GM23338 (cell line): ENCODE results near the gene NCR3LG1. TPM values are rescaled to one million over a fixed set of nuclear protein-coding genes. Genes with fewer than 3 reads are reported as not detected.
A peak's percentile ranks its signal among the peaks of the same experiment; 100 is the strongest.

Experiments
- ATAC-seq: fragments of 200-7000 bp; cut with Tn5 transposase; 3 replicates; pipeline ENCODE4 v1.9.1; 2020
- DNase-seq: peaks from one replicate; pipeline ENCODE4 v3.0.0-alpha.2; 2015; ENCODE audit warnings: low spot score
- H2AFZ ChIP-seq: fragments of 200-600 bp; sonication (generic); 2 replicates; pipeline ENCODE4 v1.8.0; 2016; ENCODE audit warnings: antibody characterized with exemption, mild to moderate bottlenecking, moderate library complexity
- H3F3A ChIP-seq: fragments of 200-600 bp; sonication (generic); replicated peaks from 2 replicates; pipeline ENCODE4 v1.8.0; 2017; ENCODE audit warnings: antibody characterized with exemption, mixed run types, low read depth
- H3K27ac ChIP-seq: fragments of 200-600 bp; sonication (generic); 2 replicates; pipeline ENCODE4 v1.6.1; 2016; ENCODE audit warnings: low read depth
- H3K27me3 ChIP-seq: fragments of 200-600 bp; sonication (generic); 2 replicates; pipeline ENCODE4 v1.8.0; 2016; ENCODE audit warnings: mild to moderate bottlenecking, mixed run types, moderate library complexity; ENCODE audit not compliant: insufficient read depth
- H3K36me3 ChIP-seq: fragments of 200-600 bp; sonication (generic); 2 replicates; pipeline ENCODE4 v1.8.0; 2016; ENCODE audit warnings: mild to moderate bottlenecking; ENCODE audit not compliant: insufficient read depth
- H3K4me1 ChIP-seq: fragments of 200-600 bp; sonication (generic); 2 replicates; pipeline ENCODE4 v1.8.0; 2016; ENCODE audit warnings: mild to moderate bottlenecking, moderate library complexity; ENCODE audit not compliant: insufficient read depth
- H3K4me2 ChIP-seq: fragments of 200-600 bp; sonication (generic); 2 replicates; pipeline ENCODE4 v1.7.1; 2017; ENCODE audit warnings: mixed run types
- H3K4me3 ChIP-seq: fragments of 200-600 bp; sonication (generic); 2 replicates; pipeline ENCODE4 v1.6.1; 2016; ENCODE audit warnings: mixed run types
- H3K79me2 ChIP-seq: fragments of 200-600 bp; sonication (generic); replicated peaks from 2 replicates; pipeline ENCODE4 v1.8.0; 2017; ENCODE audit warnings: mild to moderate bottlenecking; ENCODE audit not compliant: insufficient read depth
- H3K9me2 ChIP-seq: fragments of 200-600 bp; sonication (generic); 2 replicates; pipeline ENCODE4 v1.8.0; 2017; ENCODE audit not compliant: insufficient read depth
- H4K20me1 ChIP-seq: fragments of 200-600 bp; sonication (generic); replicated peaks from 2 replicates; pipeline ENCODE4 v1.8.0; 2017; ENCODE audit warnings: mild to moderate bottlenecking; ENCODE audit not compliant: insufficient read depth
- H3K27ac Mint-ChIP-seq: 2 replicates; pipeline ENCODE4 v1.8.0; 2020; ENCODE audit warnings: inconsistent platforms, mild to moderate bottlenecking, moderate library complexity, mixed read lengths
- H3K27me3 Mint-ChIP-seq: 3 replicates; pipeline ENCODE4 v1.8.0; 2022; ENCODE audit warnings: low read depth, mild to moderate bottlenecking, moderate library complexity, mixed read lengths, inconsistent platforms; ENCODE audit not compliant: insufficient read depth, poor library complexity
- H3K36me3 Mint-ChIP-seq: 3 replicates; pipeline ENCODE4 v1.8.0; 2021; ENCODE audit warnings: low read depth, mild to moderate bottlenecking, inconsistent platforms, moderate library complexity, mixed read lengths
- H3K4me1 Mint-ChIP-seq: 3 replicates; pipeline ENCODE4 v1.8.0; 2020; ENCODE audit warnings: mild to moderate bottlenecking, inconsistent platforms, mixed read lengths
- H3K4me3 Mint-ChIP-seq: 3 replicates; pipeline ENCODE4 v1.8.0; 2021; ENCODE audit warnings: moderate library complexity, mild to moderate bottlenecking, inconsistent platforms, mixed read lengths
- H3K9me3 Mint-ChIP-seq: 3 replicates; pipeline ENCODE4 v1.8.0; 2020; ENCODE audit warnings: moderate library complexity, mild to moderate bottlenecking, inconsistent platforms, mixed read lengths
- CREB1 ChIP-seq: fragments of 250-450 bp; sonication (Bioruptor Pico); IDR thresholded peaks from 2 replicates; pipeline ENCODE4 v1.5.0; 2020; ENCODE audit warnings: low read depth, mild to moderate bottlenecking, moderate library complexity
- EZH2 ChIP-seq: fragments of 200-600 bp; sonication (generic); IDR thresholded peaks from one replicate; pipeline ENCODE4 v1.8.0; 2017; ENCODE audit warnings: antibody characterized with exemption, mild to moderate bottlenecking, low read depth; ENCODE audit not compliant: unreplicated experiment
- EZH2phosphoT487 ChIP-seq: fragments of 200-600 bp; sonication (generic); IDR thresholded peaks from one replicate; pipeline ENCODE4 v1.8.1; 2018; ENCODE audit warnings: antibody characterized with exemption; ENCODE audit not compliant: unreplicated experiment
- JUNB ChIP-seq: IDR thresholded peaks from one replicate; pipeline ENCODE4 v1.6.1; 2016; ENCODE audit warnings: antibody characterized with exemption; ENCODE audit not compliant: unreplicated experiment
- NANOG ChIP-seq: IDR thresholded peaks from 2 replicates; pipeline ENCODE4 v1.6.1; 2016; ENCODE audit warnings: antibody characterized with exemption, borderline replicate concordance
- POLR2AphosphoS5 ChIP-seq: IDR thresholded peaks from 2 replicates; pipeline ENCODE4 v1.6.1; 2016; ENCODE audit warnings: antibody characterized with exemption, low read depth
- STAT1 ChIP-seq: IDR thresholded peaks from one replicate; pipeline ENCODE4 v1.6.1; 2016; ENCODE audit warnings: antibody characterized with exemption; ENCODE audit not compliant: unreplicated experiment
- ZNF114 ChIP-seq: fragments of 250-450 bp; sonication (Bioruptor Pico); IDR thresholded peaks from 2 replicates; pipeline ENCODE4 v1.5.0; 2020; ENCODE audit warnings: mild to moderate bottlenecking, moderate library complexity
- ZNF331 ChIP-seq: fragments of 250-450 bp; sonication (Bioruptor Pico); IDR thresholded peaks from 2 replicates; pipeline ENCODE4 v1.5.0; 2020; ENCODE audit warnings: low read depth, mild to moderate bottlenecking, moderate library complexity
- polyA plus RNA-seq: library from polyadenylated mRNA; unstranded; fragments of >200 nt; fragmentation: Nextera tagmentation; extraction: Ambion mirVana; gene quantifications from 2 replicates; pipeline ENCODE4 v1.2.1, GENCODE V29; 2016
- total RNA-seq: library from RNA; depleted of rRNA; stranded (reverse); fragments of >200 nt; shearing (Covaris generic); gene quantifications from 2 replicates; pipeline ENCODE4 v1.2.3, GENCODE V29; 2014
- TF ChIP-seq, protein P1 (sequence below): IDR thresholded peaks from one replicate; pipeline ENCODE4 v1.6.1; 2018; ENCODE audit warnings: antibody characterized with exemption; ENCODE audit not compliant: unreplicated experiment
- TF ChIP-seq, protein P2 (sequence below), 2 experiments: fragments of 200-600 bp in 1 of 2; sonication (generic) in 1 of 2; conservative IDR thresholded peaks; 2 replicates each; pipeline versions ENCODE4 v1.5.1 to v1.6.1; 2016 to 2017; ENCODE audit warnings: antibody characterized with exemption in 2 of 2, low read depth in 2 of 2, mild to moderate bottlenecking in 2 of 2, moderate library complexity in 1 of 2
- TF ChIP-seq, protein P3 (sequence below): fragments of 250-450 bp; sonication (Bioruptor Pico); IDR thresholded peaks from 2 replicates; pipeline ENCODE4 v1.5.0; 2020; ENCODE audit warnings: mild to moderate bottlenecking, moderate library complexity
- TF ChIP-seq, protein P4 (sequence below): IDR thresholded peaks from 2 replicates; pipeline ENCODE4 v1.6.1; 2016; ENCODE audit warnings: antibody characterized with exemption

NCR3LG1 gene
- total and polyA plus RNA-seq, 2 experiments from 2014 or later = 0.15 to 1.9 TPM

DNA sequence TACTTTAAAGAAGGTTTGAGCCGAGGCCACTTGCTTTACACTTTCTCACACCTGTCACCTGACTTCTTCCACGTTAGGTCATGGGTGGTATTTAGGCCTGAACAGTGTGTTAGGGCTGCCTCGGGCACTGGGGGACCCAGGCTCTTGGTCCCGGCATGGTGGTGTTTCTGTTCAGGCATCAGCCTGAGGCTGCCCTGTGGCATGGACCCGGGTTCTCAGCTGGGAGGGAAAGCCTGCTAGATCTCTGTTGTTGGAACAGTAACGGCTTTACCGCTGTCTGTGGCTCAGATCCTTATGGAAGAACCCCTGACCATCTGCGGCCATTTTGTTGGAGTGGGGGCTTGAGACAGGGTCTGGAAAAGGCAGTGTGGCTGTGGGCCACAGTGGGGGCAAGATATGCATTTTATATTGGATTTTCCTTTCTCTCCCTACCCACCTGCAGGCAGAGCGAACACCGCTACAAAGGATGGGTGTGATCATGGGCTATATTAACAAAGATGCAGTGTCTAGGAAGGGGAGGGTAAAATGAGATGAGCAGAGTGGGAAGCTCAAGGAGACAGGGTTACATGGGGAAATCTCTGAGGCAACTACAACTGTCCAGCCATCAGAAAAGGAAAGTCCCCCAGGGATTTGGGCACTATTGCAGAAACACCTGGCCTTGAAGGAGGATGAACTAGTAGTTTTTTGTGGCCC is 38.5 kb downstream of the NCR3LG1 start:
- no peak overlapping the region for H3K27ac Mint-ChIP-seq
- Histone ChIP-seq H3K4me1 (peaks cover 7% of the 10 kb centered on the region; the same call in 1 of the 2 replicates), H3K4me2 (peak overlapping the region; percentile 77), H2AFZ (peak overlapping the region; percentile 80), H3K36me3 (no peaks in the 10 kb centered on the region), H3K27ac (no peak overlapping the region), H3K27me3 (no peaks in the 10 kb centered on the region), H3K4me3 (peak overlapping the region; percentile 70), H3F3A (no peaks in the 10 kb centered on the region), H3K79me2 (no peaks in the 10 kb centered on the region), H4K20me1 (no peaks in the 10 kb centered on the region), H3K9me2 (0 out of 2 replicates have a peak, but pooled peaks cover 3% of the 10 kb centered on the region)
- peaks cover 10% of the 10 kb centered on the region; the same call in 2 of the 3 replicates for H3K36me3 Mint-ChIP-seq
- H3K27me3 Mint-ChIP-seq = peaks cover 19% of the 10 kb centered on the region
- H3K4me1 Mint-ChIP-seq = peaks cover 10% of the 10 kb centered on the region; the same call in 2 of the 3 replicates
- peak overlapping the region; percentile 72 for H3K4me3 Mint-ChIP-seq
- ATAC-seq (peak; percentile 2; the same call in 2 of the 3 replicates), DNase-seq (no peak)
- H3K9me3 Mint-ChIP-seq = no peaks in the 10 kb centered on the region
- TF ChIP-seq CREB1 (no peak), JUNB (no peak), EZH2phosphoT487 (no peak), STAT1 (no peak), EZH2 (no peak), ZNF114 (CRISPR knock-in tag) (no peak), POLR2AphosphoS5 (no peak), ZNF331 (CRISPR knock-in tag) (no peak), NANOG (no peak)
- TF ChIP-seq, protein P1, sequence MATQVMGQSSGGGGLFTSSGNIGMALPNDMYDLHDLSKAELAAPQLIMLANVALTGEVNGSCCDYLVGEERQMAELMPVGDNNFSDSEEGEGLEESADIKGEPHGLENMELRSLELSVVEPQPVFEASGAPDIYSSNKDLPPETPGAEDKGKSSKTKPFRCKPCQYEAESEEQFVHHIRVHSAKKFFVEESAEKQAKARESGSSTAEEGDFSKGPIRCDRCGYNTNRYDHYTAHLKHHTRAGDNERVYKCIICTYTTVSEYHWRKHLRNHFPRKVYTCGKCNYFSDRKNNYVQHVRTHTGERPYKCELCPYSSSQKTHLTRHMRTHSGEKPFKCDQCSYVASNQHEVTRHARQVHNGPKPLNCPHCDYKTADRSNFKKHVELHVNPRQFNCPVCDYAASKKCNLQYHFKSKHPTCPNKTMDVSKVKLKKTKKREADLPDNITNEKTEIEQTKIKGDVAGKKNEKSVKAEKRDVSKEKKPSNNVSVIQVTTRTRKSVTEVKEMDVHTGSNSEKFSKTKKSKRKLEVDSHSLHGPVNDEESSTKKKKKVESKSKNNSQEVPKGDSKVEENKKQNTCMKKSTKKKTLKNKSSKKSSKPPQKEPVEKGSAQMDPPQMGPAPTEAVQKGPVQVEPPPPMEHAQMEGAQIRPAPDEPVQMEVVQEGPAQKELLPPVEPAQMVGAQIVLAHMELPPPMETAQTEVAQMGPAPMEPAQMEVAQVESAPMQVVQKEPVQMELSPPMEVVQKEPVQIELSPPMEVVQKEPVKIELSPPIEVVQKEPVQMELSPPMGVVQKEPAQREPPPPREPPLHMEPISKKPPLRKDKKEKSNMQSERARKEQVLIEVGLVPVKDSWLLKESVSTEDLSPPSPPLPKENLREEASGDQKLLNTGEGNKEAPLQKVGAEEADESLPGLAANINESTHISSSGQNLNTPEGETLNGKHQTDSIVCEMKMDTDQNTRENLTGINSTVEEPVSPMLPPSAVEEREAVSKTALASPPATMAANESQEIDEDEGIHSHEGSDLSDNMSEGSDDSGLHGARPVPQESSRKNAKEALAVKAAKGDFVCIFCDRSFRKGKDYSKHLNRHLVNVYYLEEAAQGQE = no peak
- TF ChIP-seq, protein P2, sequence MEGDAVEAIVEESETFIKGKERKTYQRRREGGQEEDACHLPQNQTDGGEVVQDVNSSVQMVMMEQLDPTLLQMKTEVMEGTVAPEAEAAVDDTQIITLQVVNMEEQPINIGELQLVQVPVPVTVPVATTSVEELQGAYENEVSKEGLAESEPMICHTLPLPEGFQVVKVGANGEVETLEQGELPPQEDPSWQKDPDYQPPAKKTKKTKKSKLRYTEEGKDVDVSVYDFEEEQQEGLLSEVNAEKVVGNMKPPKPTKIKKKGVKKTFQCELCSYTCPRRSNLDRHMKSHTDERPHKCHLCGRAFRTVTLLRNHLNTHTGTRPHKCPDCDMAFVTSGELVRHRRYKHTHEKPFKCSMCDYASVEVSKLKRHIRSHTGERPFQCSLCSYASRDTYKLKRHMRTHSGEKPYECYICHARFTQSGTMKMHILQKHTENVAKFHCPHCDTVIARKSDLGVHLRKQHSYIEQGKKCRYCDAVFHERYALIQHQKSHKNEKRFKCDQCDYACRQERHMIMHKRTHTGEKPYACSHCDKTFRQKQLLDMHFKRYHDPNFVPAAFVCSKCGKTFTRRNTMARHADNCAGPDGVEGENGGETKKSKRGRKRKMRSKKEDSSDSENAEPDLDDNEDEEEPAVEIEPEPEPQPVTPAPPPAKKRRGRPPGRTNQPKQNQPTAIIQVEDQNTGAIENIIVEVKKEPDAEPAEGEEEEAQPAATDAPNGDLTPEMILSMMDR (conservative IDR thresholded peaks at IDR 0.05; ENCODE audit: low read depth in 2 of 2) = no peak
- TF ChIP-seq, protein P3, sequence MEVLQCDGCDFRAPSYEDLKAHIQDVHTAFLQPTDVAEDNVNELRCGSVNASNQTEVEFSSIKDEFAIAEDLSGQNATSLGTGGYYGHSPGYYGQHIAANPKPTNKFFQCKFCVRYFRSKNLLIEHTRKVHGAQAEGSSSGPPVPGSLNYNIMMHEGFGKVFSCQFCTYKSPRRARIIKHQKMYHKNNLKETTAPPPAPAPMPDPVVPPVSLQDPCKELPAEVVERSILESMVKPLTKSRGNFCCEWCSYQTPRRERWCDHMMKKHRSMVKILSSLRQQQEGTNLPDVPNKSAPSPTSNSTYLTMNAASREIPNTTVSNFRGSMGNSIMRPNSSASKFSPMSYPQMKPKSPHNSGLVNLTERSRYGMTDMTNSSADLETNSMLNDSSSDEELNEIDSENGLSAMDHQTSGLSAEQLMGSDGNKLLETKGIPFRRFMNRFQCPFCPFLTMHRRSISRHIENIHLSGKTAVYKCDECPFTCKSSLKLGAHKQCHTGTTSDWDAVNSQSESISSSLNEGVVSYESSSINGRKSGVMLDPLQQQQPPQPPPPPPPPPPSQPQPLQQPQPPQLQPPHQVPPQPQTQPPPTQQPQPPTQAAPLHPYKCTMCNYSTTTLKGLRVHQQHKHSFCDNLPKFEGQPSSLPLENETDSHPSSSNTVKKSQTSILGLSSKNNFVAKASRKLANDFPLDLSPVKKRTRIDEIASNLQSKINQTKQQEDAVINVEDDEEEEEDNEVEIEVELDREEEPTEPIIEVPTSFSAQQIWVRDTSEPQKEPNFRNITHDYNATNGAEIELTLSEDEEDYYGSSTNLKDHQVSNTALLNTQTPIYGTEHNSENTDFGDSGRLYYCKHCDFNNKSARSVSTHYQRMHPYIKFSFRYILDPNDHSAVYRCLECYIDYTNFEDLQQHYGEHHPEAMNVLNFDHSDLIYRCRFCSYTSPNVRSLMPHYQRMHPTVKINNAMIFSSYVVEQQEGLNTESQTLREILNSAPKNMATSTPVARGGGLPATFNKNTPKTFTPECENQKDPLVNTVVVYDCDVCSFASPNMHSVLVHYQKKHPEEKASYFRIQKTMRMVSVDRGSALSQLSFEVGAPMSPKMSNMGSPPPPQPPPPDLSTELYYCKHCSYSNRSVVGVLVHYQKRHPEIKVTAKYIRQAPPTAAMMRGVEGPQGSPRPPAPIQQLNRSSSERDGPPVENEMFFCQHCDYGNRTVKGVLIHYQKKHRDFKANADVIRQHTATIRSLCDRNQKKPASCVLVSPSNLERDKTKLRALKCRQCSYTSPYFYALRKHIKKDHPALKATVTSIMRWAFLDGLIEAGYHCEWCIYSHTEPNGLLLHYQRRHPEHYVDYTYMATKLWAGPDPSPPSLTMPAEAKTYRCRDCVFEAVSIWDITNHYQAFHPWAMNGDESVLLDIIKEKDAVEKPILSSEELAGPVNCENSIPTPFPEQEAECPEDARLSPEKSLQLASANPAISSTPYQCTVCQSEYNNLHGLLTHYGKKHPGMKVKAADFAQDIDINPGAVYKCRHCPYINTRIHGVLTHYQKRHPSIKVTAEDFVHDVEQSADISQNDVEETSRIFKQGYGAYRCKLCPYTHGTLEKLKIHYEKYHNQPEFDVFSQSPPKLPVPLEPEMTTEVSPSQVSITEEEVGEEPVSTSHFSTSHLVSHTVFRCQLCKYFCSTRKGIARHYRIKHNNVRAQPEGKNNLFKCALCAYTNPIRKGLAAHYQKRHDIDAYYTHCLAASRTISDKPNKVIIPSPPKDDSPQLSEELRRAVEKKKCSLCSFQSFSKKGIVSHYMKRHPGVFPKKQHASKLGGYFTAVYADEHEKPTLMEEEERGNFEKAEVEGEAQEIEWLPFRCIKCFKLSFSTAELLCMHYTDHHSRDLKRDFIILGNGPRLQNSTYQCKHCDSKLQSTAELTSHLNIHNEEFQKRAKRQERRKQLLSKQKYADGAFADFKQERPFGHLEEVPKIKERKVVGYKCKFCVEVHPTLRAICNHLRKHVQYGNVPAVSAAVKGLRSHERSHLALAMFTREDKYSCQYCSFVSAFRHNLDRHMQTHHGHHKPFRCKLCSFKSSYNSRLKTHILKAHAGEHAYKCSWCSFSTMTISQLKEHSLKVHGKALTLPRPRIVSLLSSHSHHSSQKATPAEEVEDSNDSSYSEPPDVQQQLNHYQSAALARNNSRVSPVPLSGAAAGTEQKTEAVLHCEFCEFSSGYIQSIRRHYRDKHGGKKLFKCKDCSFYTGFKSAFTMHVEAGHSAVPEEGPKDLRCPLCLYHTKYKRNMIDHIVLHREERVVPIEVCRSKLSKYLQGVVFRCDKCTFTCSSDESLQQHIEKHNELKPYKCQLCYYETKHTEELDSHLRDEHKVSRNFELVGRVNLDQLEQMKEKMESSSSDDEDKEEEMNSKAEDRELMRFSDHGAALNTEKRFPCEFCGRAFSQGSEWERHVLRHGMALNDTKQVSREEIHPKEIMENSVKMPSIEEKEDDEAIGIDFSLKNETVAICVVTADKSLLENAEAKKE (CRISPR knock-in tag) = no peak
- TF ChIP-seq, protein P4, sequence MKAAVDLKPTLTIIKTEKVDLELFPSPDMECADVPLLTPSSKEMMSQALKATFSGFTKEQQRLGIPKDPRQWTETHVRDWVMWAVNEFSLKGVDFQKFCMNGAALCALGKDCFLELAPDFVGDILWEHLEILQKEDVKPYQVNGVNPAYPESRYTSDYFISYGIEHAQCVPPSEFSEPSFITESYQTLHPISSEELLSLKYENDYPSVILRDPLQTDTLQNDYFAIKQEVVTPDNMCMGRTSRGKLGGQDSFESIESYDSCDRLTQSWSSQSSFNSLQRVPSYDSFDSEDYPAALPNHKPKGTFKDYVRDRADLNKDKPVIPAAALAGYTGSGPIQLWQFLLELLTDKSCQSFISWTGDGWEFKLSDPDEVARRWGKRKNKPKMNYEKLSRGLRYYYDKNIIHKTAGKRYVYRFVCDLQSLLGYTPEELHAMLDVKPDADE = no peak
